ENCODE results near the gene DPP10.

Gene DPP10

DNA sequence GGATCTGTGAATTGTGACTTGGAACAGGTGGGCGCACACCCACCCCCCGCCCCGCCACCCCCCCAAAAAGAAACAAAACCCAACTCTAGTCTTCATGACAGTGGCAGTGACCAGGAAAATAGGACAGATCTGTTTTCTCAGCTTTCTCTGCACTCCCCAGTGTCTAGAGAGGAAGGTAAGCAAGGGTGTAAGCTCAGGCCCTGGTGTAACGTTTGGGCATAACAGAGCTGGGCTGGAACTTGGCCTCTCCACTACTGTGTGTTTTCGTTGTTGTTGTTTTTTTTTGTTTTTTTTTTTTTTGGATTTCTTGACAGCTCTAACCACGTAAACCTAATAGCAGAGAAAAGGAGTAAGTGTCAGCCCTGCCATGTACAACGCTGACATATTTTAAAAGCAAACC lies 1160.8 kb downstream of the DPP10 start:
- no peak for DNase-seq

DNA sequence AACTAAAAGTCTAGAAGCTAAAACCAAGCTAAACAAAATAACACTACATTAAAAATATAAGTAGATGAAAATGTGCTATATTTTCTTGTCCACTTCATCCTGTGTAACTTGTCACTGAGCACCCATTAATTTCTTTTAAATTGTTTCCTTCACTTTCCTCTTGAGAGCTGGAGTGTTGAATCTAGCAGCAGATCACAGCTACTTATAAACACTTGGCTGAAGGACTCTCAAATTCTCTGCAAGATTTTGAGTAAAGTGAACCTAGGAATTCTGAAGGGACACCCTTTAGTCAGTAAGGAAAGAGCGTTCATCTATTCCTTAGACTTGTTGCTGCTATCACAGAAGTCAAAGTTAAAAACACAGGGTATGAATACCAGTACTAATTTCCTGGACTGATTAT lies 1163.9 kb downstream of the DPP10 start:
- DNase-seq = no peak

DNA sequence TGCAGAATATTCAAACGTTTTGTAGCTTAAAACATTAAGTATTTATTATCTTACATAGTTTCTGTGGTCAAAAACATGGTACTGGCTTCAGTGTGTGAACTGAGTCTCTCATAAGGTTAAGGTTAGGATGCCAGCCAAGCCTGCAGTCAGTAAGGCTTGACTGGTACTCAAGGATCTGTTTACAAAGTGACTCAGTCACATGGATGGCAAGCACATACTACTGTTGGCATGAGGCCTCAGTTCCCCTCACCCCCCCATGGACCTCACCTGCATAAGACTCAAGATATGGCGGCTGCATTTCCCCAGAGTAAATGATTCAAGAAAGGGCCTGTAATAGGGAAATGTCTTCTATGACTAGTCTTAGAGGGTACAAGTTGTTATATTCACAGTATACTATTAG lies 1167.5 kb downstream of the DPP10 start:
- DNase-seq = no peak

DNA sequence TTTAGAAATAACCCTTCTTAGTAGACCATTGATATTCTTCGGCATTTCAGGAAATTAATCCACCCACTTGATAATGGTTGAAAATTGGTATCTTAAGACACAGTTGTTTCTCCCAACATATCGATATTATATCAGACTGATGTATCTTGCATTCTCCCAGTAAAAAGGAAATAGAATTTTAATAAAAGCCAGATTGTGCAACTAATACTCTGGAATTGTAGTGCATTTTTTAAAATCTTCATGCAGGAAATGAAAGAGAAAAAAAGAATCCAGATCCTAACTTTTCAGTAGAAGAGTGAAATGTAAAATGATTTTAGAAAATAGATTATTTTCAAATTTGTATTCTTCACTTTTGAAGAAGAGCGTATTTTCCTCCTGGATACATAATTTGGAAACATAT lies 1168.4 kb downstream of the DPP10 start:
- DNase-seq = no peak

DNA sequence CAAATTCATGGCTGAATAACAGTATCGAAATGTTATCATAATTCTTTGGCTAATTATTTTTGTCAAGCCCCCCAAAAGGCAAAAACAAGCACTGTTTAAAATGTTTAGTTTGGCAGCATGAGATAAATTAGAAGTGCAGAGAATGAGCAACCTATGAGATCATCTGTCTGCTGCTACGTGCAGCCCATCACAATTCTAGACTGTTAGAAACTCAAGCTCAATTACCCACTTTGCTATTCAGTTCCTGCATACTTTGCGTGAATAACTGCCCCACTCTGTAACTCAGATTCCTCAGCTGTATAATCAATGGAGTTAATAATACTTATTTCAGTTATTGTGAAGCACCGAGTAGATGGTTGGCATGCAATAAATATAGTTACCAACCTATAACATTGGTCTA lies 1181.9 kb downstream of the DPP10 start:
- no peak for DNase-seq

DNA sequence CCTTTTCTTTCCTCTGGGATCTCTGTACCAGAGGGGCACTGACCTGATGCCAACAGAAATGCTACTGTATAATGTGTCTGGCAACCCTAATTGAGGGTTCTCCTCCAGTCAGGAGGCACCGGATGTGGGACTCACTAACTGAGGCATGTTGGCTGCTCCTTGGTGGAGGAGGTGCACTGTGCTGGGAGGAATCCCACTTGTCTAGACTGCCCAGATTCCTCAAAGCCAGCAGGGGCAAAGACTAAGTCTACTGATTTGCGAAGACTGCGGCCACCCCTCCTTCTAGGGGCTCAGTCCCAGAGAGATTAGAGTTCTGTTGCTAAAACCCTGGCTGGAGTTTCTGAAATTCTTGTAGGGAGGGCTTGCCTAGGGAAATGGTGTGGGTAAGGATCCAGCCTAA lies 1192.1 kb downstream of the DPP10 start:
- no peak for DNase-seq

DNA sequence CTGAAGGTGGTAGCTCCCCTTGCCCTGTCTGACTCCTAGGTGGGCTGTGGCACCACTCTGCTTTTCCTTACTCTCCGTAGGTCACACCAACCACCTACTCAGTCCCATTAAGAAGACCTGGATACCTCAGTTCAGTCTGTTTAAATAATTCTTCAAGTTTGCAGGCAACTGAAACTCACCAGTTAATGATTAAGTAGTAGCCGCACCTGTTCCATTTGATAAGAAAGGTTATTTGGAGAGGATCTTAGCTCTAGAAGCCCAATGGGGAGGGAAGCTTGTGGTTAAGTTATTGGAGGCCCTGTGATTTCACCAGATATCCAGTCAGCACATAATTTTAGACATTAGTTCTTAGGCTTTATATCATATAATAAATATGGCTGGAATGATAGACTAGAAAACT lies 1193.0 kb downstream of the DPP10 start:
- DNase-seq = no peak

DNA sequence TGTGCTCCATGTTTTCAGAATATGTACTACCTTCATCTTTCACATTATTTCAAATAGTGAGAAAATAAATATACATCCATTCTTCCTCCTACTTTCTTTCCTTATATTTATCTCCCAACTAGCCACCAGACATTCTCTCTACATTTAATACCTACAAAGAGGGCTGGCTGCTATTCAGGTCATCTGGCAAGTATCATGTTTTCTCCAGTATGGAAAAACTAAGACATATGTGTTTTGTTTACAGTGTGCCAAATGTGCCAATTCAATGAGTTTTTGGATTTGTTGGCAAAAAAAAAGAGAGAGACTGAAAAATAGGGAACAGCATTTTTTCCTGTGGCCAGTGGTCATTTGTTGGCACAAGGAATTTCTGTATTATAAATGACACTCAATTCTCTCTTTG lies 1207.3 kb downstream of the DPP10 start:
- no peak for DNase-seq

DNA sequence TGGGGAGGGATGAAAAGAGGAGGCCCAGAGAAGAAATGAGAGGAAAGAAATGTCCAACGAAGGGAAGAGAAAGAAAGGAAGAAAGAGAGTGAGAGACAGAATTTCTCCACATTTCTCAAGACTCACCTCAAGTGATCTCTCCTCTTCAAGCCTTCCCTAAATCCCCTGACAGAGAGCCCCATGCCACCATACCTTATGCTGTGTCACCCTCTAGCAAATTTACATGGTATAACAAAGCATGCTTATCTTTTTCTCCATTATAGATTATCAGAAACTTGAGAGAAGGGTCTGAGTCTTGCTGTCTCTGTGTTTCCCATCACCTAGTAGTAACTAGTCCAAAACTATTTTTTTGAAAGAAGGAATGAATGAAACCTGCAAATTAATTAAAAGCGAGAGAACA lies 1208.4 kb downstream of the DPP10 start:
- no peak for DNase-seq

DNA sequence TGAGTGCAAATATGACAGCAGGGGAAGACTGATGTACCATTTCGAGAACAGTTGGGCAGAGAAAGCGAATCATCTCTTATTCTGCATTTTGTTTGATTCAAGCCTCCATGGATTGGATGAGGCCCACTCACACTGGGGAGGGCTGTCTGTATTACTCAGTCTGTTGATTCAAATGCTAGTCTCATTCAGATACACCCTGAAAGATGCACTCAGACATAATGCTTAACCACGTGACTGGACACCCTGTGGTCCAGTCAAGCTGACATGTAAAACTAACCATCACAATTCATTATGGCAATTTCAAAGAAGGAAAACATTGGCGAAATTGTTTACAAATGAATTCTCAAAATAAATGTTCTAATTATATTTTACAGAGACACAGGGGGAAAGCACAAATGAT lies 1210.2 kb downstream of the DPP10 start:
- DNase-seq = no peak

DNA sequence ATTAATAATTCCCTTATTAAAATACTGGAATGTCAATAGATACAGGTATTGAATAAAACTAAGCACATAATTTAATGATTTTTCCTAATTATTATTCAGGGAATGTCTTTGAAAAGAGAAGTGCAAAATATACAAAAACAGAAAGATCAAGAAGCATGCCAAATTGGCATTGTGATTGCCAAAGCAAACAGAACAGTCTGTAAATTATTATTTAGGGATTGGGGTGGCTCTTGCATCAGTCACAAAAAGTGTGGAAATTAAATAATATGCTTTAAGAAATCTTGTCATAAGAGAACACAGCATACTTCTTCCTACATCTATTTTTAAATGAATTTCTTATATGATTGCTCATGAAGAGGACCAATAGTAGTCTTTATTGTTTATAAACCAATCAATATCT lies 1211.9 kb downstream of the DPP10 start:
- no peak for DNase-seq

DNA sequence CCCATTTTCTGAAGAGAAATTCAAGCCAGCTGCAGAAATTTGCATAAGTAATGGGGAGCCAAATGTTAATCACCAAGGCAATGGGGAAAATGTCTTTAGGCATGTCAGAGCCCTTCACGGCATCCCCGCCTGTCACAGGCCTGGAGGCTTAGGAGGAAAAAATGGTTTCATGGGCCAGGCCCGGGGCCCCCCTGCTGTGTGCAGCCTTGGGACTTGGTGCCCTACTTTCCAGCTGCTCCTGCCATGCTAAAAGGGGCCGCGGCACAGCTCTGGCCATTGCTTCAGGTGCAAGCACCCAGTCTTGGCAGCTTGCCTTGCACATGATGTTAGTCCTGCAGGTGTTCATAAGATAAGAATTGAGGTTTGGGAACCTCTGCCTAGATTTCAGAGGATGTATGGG lies 1235.7 kb downstream of the DPP10 start:
- no peak for DNase-seq

DNA sequence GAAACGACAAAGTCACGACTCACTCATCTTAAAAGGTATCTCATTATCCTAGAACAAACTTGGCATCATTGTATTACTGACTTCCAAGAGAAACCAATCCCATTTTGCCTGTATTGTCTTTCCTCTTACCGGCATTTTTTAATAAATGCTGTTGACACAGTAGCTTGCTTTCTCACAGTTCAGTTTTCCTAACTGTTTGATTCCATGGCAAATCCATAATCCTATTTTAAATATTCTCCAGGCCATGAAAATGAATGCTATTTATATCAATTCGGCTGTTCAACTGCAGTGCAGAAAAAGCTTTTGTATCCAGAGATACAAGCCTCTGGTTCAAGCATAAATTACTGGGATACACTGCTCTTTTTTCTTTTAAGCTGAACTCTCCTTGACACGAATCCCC lies 1241.9 kb downstream of the DPP10 start:
- DNase-seq = no peak

DNA sequence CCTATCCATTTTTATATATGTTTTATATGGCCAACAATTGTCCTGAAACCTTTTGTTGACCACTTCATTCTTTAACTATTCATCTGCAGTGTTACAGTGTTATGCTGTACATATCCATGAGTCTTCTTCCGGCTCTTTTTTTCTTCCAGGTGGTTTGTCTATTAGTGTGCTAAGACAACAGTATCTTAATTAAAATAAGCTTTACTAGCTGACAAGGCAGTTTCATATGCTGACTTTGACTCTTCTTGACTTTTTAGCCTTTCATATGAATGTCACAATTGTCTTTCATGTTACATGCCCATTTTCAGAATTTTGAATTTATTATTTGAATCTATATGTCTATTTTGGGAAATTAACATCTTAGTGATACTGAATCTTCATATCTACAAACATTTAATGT lies 1249.0 kb downstream of the DPP10 start:
- DNase-seq = no peak

DNA sequence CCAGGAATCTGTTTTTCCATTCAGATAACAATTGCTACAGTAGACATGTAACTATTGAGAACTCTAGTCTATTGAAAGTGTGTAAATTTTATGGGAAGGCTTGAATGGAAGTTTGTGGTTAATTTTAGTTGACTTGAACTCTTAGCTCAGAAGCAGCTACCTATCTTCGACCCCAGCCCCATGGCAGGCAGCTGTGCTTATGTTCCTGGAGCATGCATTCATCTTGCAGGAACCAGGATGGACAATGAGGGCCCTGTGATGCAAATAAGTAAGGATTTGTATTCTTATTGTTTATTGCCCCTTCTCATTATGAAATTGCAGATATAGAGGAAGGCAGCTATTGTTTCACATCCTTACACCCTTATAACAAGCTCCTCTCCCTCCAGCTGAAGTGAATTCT lies 1252.2 kb downstream of the DPP10 start:
- no peak for DNase-seq

DNA sequence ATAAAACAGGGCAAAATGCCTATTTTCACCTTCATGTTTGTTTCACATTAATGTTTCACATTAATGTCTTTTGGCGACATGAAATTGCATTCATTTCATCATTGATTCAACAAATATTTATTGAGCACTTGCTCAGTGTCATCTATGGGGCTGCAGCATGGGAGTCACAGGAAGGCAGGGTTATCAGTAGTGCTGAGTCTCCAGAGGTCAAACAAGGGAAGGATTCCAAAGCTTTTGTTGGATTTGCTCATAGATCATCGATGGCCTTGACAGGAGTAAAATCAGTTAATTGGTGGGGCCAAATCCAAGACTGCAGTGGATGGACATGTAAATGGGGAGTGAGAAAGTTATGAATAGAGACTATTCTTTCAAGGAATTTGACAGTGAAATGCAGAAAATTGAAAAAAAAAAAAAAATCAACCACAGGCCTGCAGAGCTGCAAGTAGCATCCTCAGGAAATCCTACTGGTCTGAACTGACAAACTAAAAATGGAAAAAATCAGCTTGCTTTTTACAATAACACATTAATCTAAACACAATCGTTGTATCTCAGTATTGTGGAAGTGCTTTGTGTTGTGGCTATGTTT lies 1290.8 kb downstream of the DPP10 start:
- DNase-seq = no peak

DNA sequence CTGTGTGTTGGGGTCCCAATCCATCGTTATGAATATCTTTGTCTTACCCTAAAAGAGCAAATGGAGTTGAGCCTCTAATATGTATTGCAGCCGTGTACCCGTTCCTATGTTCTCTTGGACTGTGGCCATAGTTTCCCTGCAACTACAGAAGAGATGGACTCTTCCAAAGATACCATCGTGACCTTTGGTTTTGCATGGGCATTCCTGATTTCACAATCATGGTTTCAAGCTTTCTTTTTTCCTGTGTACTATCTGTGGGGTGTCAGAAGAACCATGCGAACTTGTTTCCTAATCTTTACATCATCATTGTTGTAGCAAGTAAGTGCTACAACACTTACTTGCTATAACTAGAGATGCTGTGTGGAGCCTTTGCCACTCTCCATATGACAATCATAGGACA lies 1295.7 kb downstream of the DPP10 start:
- no peak for DNase-seq

DNA sequence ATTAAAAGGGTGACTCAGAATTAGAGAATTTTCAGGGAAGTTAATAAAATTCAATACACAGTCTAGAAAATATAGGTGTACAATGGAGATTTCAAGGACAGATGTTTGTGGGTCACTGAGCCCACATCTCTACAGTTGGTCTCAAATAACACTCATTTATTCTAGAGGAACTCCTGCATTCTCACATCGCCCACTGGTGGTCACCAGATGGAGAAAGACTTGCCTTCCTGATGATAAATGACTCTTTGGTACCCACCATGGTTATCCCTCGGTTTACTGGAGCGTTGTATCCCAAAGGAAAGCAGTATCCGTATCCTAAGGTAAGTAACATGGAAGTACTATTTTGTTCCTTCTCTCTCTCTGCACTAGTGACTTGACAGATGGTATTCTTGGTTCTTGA lies 1297.1 kb downstream of the DPP10 start:
- no peak for DNase-seq

DNA sequence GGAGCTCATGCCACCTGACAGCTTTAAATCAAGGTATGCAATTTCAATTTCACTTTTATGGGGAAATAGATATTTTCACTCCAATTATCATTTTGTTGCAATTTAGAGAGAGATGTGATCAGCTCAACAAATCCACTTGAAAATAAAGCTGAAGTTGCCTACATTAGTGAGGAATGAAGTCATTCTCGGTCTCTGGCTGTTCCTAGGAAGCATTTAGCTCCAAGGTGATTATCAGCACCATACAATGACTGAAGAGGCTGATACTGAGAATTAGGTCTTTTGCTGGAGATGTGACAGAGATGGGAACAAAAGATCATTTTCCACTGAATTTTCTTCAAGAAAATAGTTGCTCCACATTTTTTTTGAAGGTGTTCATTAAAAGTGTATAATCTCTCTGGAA lies 1303.7 kb downstream of the DPP10 start:
- DNase-seq = no peak

DNA sequence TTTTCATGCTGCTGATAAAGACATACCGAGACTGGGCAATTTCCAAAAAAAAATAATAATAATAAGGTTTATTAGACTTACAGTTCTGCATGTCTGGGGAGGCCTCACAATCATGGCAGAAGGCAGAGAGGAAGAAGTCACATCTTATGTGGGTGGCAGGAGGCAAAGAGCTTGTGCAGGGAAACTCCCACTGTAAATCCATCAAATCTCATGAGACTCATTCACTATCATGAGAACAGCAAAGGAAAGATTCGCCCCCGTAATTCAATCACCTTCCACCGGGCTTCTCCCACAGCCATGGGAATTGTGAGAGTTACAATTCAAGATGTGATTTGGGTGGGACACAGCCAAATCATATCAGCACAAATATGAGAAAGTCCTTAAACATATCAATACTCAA lies 1314.8 kb downstream of the DPP10 start:
- DNase-seq = no peak

DNA sequence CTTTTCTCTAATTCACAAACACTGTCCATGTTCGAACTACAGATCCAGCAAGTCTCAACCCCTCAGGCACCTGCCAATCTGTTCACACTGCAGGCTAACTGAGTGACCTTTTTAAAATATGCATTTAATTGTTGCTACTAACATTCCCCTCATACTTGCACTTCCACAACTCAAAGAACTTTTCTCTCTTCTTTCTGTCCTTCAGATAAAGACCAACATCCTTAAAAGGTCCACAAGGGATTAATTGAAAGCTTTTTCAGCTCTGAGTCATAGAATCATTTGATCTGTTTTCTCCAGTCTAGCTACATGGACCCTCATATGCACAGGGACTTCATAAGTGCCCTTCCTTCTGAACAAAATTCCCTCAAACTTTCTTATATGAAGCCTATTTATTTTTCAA lies 1321.2 kb downstream of the DPP10 start:
- DNase-seq = no peak

DNA sequence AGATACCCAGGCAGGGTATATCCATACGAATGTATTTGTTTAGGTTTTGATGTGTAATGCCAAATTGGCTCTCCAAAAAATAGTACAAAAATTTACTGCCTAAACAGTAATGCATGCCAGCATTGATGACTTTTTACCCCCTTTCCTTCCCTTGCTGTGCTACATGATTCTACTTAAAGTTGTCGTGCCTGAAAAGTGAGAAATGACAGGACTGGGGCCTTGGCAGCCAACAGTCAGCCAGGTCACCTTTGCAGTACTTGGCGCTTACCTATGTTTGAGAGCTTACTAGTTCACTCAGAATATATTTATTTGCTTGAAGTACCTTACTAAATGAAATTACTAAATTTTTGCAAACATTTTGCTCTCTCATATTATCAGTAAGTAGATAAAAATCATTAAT lies 1329.1 kb downstream of the DPP10 start:
- DNase-seq = no peak

DNA sequence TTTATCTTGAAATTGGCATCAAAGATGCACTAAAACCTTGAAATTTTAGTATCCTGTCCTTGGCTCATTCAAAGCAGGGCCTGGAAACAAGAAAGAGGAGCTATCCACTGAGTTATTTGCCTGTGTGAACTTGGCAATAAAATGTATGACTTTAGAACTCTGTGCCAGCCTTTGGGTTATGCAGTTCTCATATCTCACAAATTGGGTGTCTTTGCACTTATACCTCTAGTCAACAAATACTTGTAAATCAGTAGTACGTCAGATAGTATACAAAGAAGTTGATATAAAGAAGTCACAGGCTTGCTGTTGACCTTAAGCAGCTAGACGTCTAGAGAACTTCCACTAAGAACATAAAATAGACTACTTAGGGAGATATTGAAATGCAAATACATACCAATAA lies 1331.9 kb downstream of the DPP10 start:
- DNase-seq = no peak

DNA sequence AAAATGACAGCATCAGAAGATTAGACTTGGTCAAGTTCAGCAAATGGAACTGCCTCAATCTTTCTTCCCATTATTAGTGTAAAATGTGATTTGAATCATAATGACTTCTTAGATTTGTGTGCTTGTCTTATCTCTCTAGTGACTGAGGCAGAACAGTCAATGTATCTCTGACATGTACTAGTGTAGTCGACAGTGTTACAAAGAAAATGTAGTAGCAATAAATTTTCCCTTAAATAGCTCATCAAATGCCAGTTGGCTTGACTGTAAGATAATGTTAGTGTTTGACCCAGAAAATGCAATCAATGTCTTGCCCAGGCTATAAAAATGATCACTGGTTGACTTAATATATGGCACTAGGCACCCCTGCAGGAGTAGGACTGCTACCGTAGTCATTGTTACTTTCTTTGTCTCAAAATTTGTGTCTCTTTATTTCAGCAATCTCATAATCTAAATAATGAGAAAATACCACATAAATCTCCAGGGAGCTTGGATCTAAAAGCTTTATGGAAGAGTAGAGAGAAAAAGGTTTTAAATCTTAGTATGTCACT lies 1336.7 kb downstream of the DPP10 start:
- DNase-seq = no peak

DNA sequence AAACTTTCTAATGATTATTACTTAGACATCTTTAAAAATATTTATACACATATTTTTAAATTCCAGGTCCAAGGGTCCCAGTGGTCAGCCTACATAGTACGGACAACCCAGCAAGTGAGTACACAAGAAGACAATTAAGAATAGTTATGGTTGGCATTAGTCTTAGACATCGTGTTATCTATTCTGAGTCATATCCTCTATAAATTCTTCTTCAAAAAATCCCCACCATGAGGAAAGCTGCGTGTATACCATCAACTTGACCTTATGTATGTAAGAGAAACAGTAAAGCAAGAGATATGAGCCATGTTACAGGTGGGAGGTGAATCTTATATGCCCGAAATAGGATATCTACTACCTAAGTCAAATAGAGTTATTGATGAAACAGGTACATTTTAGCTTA lies 1339.8 kb downstream of the DPP10 start:
- DNase-seq = no peak

DNA sequence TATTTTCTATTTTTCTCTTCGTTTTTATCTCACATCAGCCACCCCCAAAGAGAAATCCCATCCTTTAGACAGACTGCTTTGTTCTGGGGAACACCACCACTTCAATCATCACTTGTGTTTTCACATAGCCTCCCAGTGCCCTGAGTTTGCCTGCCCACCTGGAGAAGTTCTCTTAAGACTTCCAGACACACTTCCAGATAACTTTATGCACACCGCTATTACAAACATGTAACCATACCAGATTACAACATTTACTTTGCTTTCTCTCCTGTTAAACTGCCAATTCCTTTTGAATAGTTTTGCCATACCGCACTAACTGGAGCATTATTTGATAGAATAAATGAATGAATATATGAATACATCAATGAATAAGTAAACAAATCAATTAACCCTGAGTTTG lies 1353.6 kb downstream of the DPP10 start:
- DNase-seq = no peak
